Measurements from ENCODE around the gene CELSR1.

The CELSR1 gene

GRCh38 chr22:46424496-46424895, 112.9 kb downstream of the CELSR1 start:
- no peak for DNase-seq
- no peak overlapping the region for H3K4me2 ChIP-seq (ENCODE audit: low read length)

DNA sequence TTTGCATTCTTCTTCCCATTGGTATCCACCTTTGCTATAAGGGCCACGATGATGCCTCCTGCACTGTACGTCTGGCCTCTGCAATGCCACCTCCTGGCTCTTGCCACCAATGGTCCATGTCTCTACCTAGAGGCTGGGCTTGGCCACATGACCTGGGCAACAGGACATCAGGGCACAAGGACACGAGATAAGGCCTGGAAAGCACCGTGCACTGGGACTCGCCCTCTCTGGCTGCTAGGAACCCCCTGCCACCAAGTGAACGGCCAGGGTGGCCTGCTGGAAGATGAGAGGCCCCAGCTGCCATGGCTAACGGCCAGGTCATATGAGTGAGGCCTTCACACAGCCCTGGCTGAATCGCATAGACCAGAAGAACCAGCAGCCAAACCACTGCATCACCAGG, 114.5 kb downstream of the CELSR1 start:
- H3K4me3 ChIP-seq (ENCODE audit: low read depth, low read length), result no peak overlapping the region
- H3K9me3 ChIP-seq (ENCODE audit: insufficient read depth, low read depth, low read length), result peaks cover 12% of the 10 kb centered on the region
- H3K79me1 ChIP-seq (ENCODE audit: low read length), result no peaks in the 10 kb centered on the region
- H2BK5ac ChIP-seq (ENCODE audit: low read depth, low read length, poor library complexity), result no peak overlapping the region
- no peak overlapping the region for H2BK12ac ChIP-seq (ENCODE audit: low read length)
- no peak overlapping the region for H4K8ac ChIP-seq (ENCODE audit: low read depth, low read length)
- WGBS (ENCODE audit: extremely low coverage, insufficient coverage, insufficient read length), result no CpG with 5 or more reads among the region's 8 CpGs
- H3K18ac ChIP-seq (ENCODE audit: low read length), result no peak overlapping the region
- no peak overlapping the region for H3K14ac ChIP-seq (ENCODE audit: low read length)
- H3K4me2 ChIP-seq (ENCODE audit: low read length), result no peak overlapping the region
- H3K27ac ChIP-seq (ENCODE audit: low read depth, low read length), result no peak overlapping the region
- H4K91ac ChIP-seq (ENCODE audit: low read depth, low read length), result no peak overlapping the region
- no peaks in the 10 kb centered on the region for H3K4me1 ChIP-seq (ENCODE audit: control insufficient read depth in 1 of 2, insufficient read depth in 2 of 2, low read length in 2 of 2)
- peaks cover 0 to 3% of the 10 kb centered on the region in 2 experiments for H3K36me3 ChIP-seq (ENCODE audit: control insufficient read depth in 1 of 2, insufficient read depth in 2 of 2, low read length in 2 of 2)
- no peaks in the 10 kb centered on the region for H3K27me3 ChIP-seq (ENCODE audit: insufficient read depth, low read length)
- no peak overlapping the region for H2BK120ac ChIP-seq (ENCODE audit: insufficient read depth, low read length, poor library complexity)
- H3K4ac ChIP-seq (ENCODE audit: low read depth, low read length), result no peak overlapping the region
- H3K9ac ChIP-seq (ENCODE audit: low read length), result no peak overlapping the region
- no peak overlapping the region for H3K23ac ChIP-seq (ENCODE audit: low read length)
- no peak overlapping the region for H2AFZ ChIP-seq (ENCODE audit: insufficient read depth, low read length, poor library complexity)
- H3K79me2 ChIP-seq (ENCODE audit: control insufficient read depth, insufficient read depth, low read length, poor library complexity), result no peaks in the 10 kb centered on the region
- H2AK5ac ChIP-seq (ENCODE audit: low read length), result no peak overlapping the region
- no peak for DNase-seq
- no peak overlapping the region for H4K12ac ChIP-seq (ENCODE audit: low read depth, low read length)

More at GRCh38 chr22:46424496-46424895, 112.9 kb downstream of the CELSR1 start:
- Histone ChIP-seq H3K79me1 (ENCODE audit: low read length) (no peaks in the 10 kb centered on the region), H3K4me1 (ENCODE audit: control insufficient read depth in 1 of 2, insufficient read depth in 2 of 2, low read length in 2 of 2) (no peaks in the 10 kb centered on the region), H3K14ac (ENCODE audit: low read length) (no peak overlapping the region), H2AFZ (ENCODE audit: insufficient read depth, low read length, poor library complexity) (no peak overlapping the region), H4K91ac (ENCODE audit: low read depth, low read length) (no peak overlapping the region), H3K18ac (ENCODE audit: low read length) (no peak overlapping the region), H2BK5ac (ENCODE audit: low read depth, low read length, poor library complexity) (no peak overlapping the region), H3K9ac (ENCODE audit: low read length) (no peak overlapping the region), H3K4me3 (ENCODE audit: low read depth, low read length) (no peak overlapping the region), H3K27ac (ENCODE audit: low read depth, low read length) (no peak overlapping the region), H3K9me3 (ENCODE audit: insufficient read depth, low read depth, low read length) (peaks cover 14% of the 10 kb centered on the region), H3K4ac (ENCODE audit: low read depth, low read length) (no peak overlapping the region), H2AK5ac (ENCODE audit: low read length) (no peak overlapping the region), H3K36me3 (ENCODE audit: control insufficient read depth in 1 of 2, insufficient read depth in 2 of 2, low read length in 2 of 2) (peaks cover 0 to 3% of the 10 kb centered on the region in 2 experiments), H3K23ac (ENCODE audit: low read length) (no peak overlapping the region), H4K8ac (ENCODE audit: low read depth, low read length) (no peak overlapping the region), H3K27me3 (ENCODE audit: insufficient read depth, low read length) (no peaks in the 10 kb centered on the region), H4K12ac (ENCODE audit: low read depth, low read length) (no peak overlapping the region), H3K79me2 (ENCODE audit: control insufficient read depth, insufficient read depth, low read length, poor library complexity) (no peaks in the 10 kb centered on the region), H2BK120ac (ENCODE audit: insufficient read depth, low read length, poor library complexity) (no peak overlapping the region), H2BK12ac (ENCODE audit: low read length) (no peak overlapping the region)
- no CpG with 5 or more reads among the region's 5 CpGs for WGBS (ENCODE audit: extremely low coverage, insufficient coverage, insufficient read length)

DNA sequence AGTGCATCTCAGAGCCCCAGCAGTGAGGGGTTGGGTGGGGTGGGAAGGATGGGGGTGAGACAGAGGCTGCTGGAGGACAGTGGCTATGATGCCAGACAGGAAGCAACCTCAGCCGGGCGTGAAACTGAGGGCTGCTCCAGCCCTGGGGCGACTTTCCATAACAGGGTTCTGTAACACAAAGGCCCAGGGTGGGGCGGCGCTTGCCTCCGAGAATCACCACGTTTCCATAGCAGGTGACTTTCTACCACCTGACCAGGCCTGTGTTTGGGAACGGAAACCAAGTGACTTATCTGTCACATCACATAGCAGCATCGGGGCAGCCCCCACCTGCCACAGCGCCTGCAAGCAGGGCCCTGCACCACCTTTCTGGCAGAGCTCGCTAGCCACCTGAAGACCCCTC, 116.2 kb downstream of the CELSR1 start:
- no peak overlapping the region for H3K4me2 ChIP-seq (ENCODE audit: low read length)
- no peak overlapping the region for H2BK12ac ChIP-seq (ENCODE audit: low read length)
- H3K23ac ChIP-seq (ENCODE audit: low read length), result no peak overlapping the region
- no peaks in the 10 kb centered on the region for H3K27me3 ChIP-seq (ENCODE audit: insufficient read depth, low read length)
- no peak overlapping the region for H2BK5ac ChIP-seq (ENCODE audit: low read depth, low read length, poor library complexity)
- H2BK120ac ChIP-seq (ENCODE audit: insufficient read depth, low read length, poor library complexity), result no peak overlapping the region
- no peak overlapping the region for H3K14ac ChIP-seq (ENCODE audit: low read length)
- H3K18ac ChIP-seq (ENCODE audit: low read length), result no peak overlapping the region
- H2AFZ ChIP-seq (ENCODE audit: insufficient read depth, low read length, poor library complexity), result no peak overlapping the region
- no peak overlapping the region for H3K27ac ChIP-seq (ENCODE audit: low read depth, low read length)
- no peak overlapping the region for H2AK5ac ChIP-seq (ENCODE audit: low read length)
- H3K4me3 ChIP-seq (ENCODE audit: low read depth, low read length), result no peak overlapping the region
- H3K4me1 ChIP-seq (ENCODE audit: control insufficient read depth in 1 of 2, insufficient read depth in 2 of 2, low read length in 2 of 2), result peaks cover 13% of the 10 kb centered on the region in 2 experiments
- H4K91ac ChIP-seq (ENCODE audit: low read depth, low read length), result no peak overlapping the region
- no peak overlapping the region for H3K9ac ChIP-seq (ENCODE audit: low read length)
- no peak overlapping the region for H4K12ac ChIP-seq (ENCODE audit: low read depth, low read length)
- H3K79me2 ChIP-seq (ENCODE audit: control insufficient read depth, insufficient read depth, low read length, poor library complexity), result no peaks in the 10 kb centered on the region
- WGBS (ENCODE audit: extremely low coverage, insufficient coverage, insufficient read length), result no CpG with 5 or more reads among the region's 11 CpGs
- H3K79me1 ChIP-seq (ENCODE audit: low read length), result no peaks in the 10 kb centered on the region
- H3K4ac ChIP-seq (ENCODE audit: low read depth, low read length), result no peak overlapping the region
- DNase-seq, result peak in 1 of 2 donors; percentile 27
- H3K9me3 ChIP-seq (ENCODE audit: insufficient read depth, low read depth, low read length), result peaks cover 12% of the 10 kb centered on the region
- no peak overlapping the region for H4K8ac ChIP-seq (ENCODE audit: low read depth, low read length)
- H3K36me3 ChIP-seq (ENCODE audit: control insufficient read depth in 1 of 2, insufficient read depth in 2 of 2, low read length in 2 of 2), result peaks cover 0 to 3% of the 10 kb centered on the region in 2 experiments

- Histone ChIP-seq H2AK5ac (ENCODE audit: low read length) (no peak overlapping the region), H3K79me2 (ENCODE audit: control insufficient read depth, insufficient read depth, low read length, poor library complexity) (no peaks in the 10 kb centered on the region), H4K8ac (ENCODE audit: low read depth, low read length) (no peak overlapping the region), H3K4me3 (ENCODE audit: low read depth, low read length) (peak overlapping the region; percentile 35), H3K9me3 (ENCODE audit: insufficient read depth, low read depth, low read length) (peaks cover 10% of the 10 kb centered on the region), H3K36me3 (ENCODE audit: control insufficient read depth in 1 of 2, insufficient read depth in 2 of 2, low read length in 2 of 2) (peaks cover 0 to 3% of the 10 kb centered on the region in 2 experiments), H2AFZ (ENCODE audit: insufficient read depth, low read length, poor library complexity) (no peak overlapping the region), H3K4me2 (ENCODE audit: low read length) (no peak overlapping the region), H2BK12ac (ENCODE audit: low read length) (no peak overlapping the region), H3K4ac (ENCODE audit: low read depth, low read length) (no peak overlapping the region), H3K14ac (ENCODE audit: low read length) (no peak overlapping the region), H4K12ac (ENCODE audit: low read depth, low read length) (no peak overlapping the region), H2BK5ac (ENCODE audit: low read depth, low read length, poor library complexity) (no peak overlapping the region), H4K91ac (ENCODE audit: low read depth, low read length) (no peak overlapping the region), H2BK120ac (ENCODE audit: insufficient read depth, low read length, poor library complexity) (no peak overlapping the region), H3K4me1 (ENCODE audit: control insufficient read depth in 1 of 2, insufficient read depth in 2 of 2, low read length in 2 of 2) (peaks cover 13% of the 10 kb centered on the region in 2 experiments), H3K27ac (ENCODE audit: low read depth, low read length) (no peak overlapping the region), H3K27me3 (ENCODE audit: insufficient read depth, low read length) (no peaks in the 10 kb centered on the region), H3K79me1 (ENCODE audit: low read length) (no peaks in the 10 kb centered on the region), H3K18ac (ENCODE audit: low read length) (no peak overlapping the region), H3K23ac (ENCODE audit: low read length) (peak overlapping the region; percentile 50), H3K9ac (ENCODE audit: low read length) (no peak overlapping the region)
- WGBS (ENCODE audit: extremely low coverage, insufficient coverage, insufficient read length), result 100% methylated on average over 7 of the region's 27 CpGs
- DNase-seq, result no peak
Measured at GRCh38 chr22:46419754-46420571, 117.5 kb downstream of the CELSR1 start.

Measured in trophoblast cell (in vitro differentiated cells and primary cell).